ENCODE results near the gene ERC2.

Gene ERC2

GRCh38 chr3:56189536-56189935, 278.7 kb downstream of the ERC2 start:
- DNase-seq (ENCODE audit: low spot score) = no peak

- DNase-seq (ENCODE audit: low spot score) = no peak
These were observed 280.1 kb downstream of the ERC2 start for GRCh38 chr3:56188201-56188600.

GRCh38 chr3:56187051-56187450, 281.2 kb downstream of the ERC2 start:
- no peak for DNase-seq (ENCODE audit: low spot score)

- no peak for DNase-seq (ENCODE audit: low spot score)
These were observed 282.4 kb downstream of the ERC2 start for GRCh38 chr3:56185827-56186226.

- DNase-seq (ENCODE audit: low spot score) = no peak
These were observed 284.7 kb downstream of the ERC2 start for GRCh38 chr3:56183529-56183928.

- no peak for DNase-seq (ENCODE audit: low spot score)
These were observed 287.8 kb downstream of the ERC2 start for GRCh38 chr3:56180433-56180832.

GRCh38 chr3:56173601-56174000, 294.7 kb downstream of the ERC2 start:
- DNase-seq (ENCODE audit: low spot score) = no peak

GRCh38 chr3:56164436-56164835, 303.8 kb downstream of the ERC2 start:
- DNase-seq (ENCODE audit: low spot score) = no peak

- peak; percentile 71 for DNase-seq (ENCODE audit: low spot score)
These were observed 310.4 kb downstream of the ERC2 start for GRCh38 chr3:56157693-56158362.

- DNase-seq (ENCODE audit: low spot score) = no peak
These were observed 314.0 kb downstream of the ERC2 start for GRCh38 chr3:56154297-56154696.

GRCh38 chr3:56147354-56147753, 320.9 kb downstream of the ERC2 start:
- no peak for DNase-seq (ENCODE audit: low spot score)

GRCh38 chr3:56145410-56145809, 322.9 kb downstream of the ERC2 start:
- DNase-seq (ENCODE audit: low spot score) = no peak

GRCh38 chr3:56144805-56145204, 323.5 kb downstream of the ERC2 start:
- no peak for DNase-seq (ENCODE audit: low spot score)

- DNase-seq (ENCODE audit: low spot score) = no peak
These were observed 330.9 kb downstream of the ERC2 start for GRCh38 chr3:56137415-56137814.

GRCh38 chr3:56136514-56136913, 331.8 kb downstream of the ERC2 start:
- DNase-seq (ENCODE audit: low spot score) = no peak

- DNase-seq (ENCODE audit: low spot score) = no peak
These were observed 332.3 kb downstream of the ERC2 start for GRCh38 chr3:56135941-56136340.

GRCh38 chr3:56133423-56133822, 334.8 kb downstream of the ERC2 start:
- no peak for DNase-seq (ENCODE audit: low spot score)

- no peak for DNase-seq (ENCODE audit: low spot score)
These were observed 335.5 kb downstream of the ERC2 start for GRCh38 chr3:56132762-56133161.

GRCh38 chr3:56131974-56132590, 336.2 kb downstream of the ERC2 start:
- peak; percentile 10 for DNase-seq (ENCODE audit: low spot score)

GRCh38 chr3:56130036-56130435, 338.2 kb downstream of the ERC2 start:
- no peak for DNase-seq (ENCODE audit: low spot score)

- no peak for DNase-seq (ENCODE audit: low spot score)
These were observed 341.6 kb downstream of the ERC2 start for GRCh38 chr3:56126632-56127031.

- no peak for DNase-seq (ENCODE audit: low spot score)
These were observed 342.8 kb downstream of the ERC2 start for GRCh38 chr3:56125358-56126005.

GRCh38 chr3:56124546-56124945, 343.7 kb downstream of the ERC2 start:
- DNase-seq (ENCODE audit: low spot score) = no peak

GRCh38 chr3:56123487-56123886, 344.8 kb downstream of the ERC2 start:
- no peak for DNase-seq (ENCODE audit: low spot score)
